ENCODE results near the gene MAN2B2.

The MAN2B2 gene

DNA sequence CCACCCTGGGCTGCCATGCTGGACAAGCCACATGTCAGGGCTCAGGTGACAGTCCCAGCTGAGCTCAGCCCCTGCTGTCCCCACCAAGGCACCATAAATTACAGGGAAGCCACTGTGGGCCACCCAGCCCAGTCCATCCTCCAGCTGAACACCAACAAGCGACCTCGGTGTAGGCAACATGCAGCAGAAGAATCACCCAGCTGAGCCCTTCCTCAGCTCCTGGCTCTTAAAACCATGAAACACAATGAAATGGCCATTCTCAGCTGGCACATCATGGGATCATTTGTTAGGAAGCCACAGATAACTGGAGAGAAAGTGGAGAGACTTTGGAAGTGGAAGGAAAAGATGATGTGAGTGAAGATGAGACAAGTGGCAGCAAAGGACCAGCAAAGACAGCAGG is 23.3 kb upstream of the MAN2B2 start:
- H3K9ac ChIP-seq (ENCODE audit: low read length in 5 of 5), result no peak overlapping the region
- peaks cover 6 to 24% (median 15%) of the 10 kb centered on the region in 5 donors for H3K9me3 ChIP-seq (ENCODE audit: control insufficient read depth in 5 of 5, low read length in 5 of 5)
- H3K4me1 ChIP-seq (ENCODE audit: control insufficient read depth in 5 of 5, insufficient read depth in 5 of 5, low read length in 5 of 5), result peaks cover 0 to 2% (median 0%) of the 10 kb centered on the region in 5 donors
- peaks cover 19 to 41% (median 31%) of the 10 kb centered on the region in 5 donors for H3K27me3 ChIP-seq (ENCODE audit: control insufficient read depth in 5 of 5, insufficient read depth in 4 of 5, low read length in 5 of 5)
- H3K27ac ChIP-seq (ENCODE audit: low read depth, low read length), result no peak overlapping the region
- H3K36me3 ChIP-seq (ENCODE audit: control insufficient read depth in 5 of 5, insufficient read depth in 5 of 5, low read length in 5 of 5), result no peaks in the 10 kb centered on the region
- no peak overlapping the region for H3K4me3 ChIP-seq (ENCODE audit: low read depth in 1 of 5, low read length in 5 of 5)

DNA sequence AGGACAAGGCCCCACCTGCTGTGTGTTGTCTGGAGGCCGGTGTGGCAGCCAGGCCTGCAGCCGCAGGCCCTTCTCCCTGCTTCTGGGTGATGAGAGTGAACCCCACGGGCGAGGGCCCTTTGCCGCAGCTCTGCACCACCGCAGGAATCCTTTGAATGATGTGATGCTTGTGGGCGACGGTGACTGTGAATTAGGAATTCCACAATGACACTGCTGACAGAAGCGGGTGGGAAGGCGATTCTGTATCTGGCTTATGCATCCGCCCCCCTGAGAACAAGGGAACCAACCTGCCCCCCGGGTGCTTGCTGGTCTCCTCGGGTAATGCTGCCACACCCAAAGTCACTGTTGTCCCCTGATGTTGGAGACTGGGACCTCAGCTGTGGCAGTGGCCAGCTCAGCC is 19.5 kb upstream of the MAN2B2 start:
- H3K4me1 ChIP-seq (ENCODE audit: control insufficient read depth in 5 of 5, insufficient read depth in 5 of 5, low read length in 5 of 5), result no peaks in the 10 kb centered on the region
- H3K9me3 ChIP-seq (ENCODE audit: control insufficient read depth in 5 of 5, low read length in 5 of 5), result peaks cover 6 to 24% (median 15%) of the 10 kb centered on the region in 5 donors
- peaks cover 19 to 59% (median 43%) of the 10 kb centered on the region in 5 donors for H3K27me3 ChIP-seq (ENCODE audit: control insufficient read depth in 5 of 5, insufficient read depth in 4 of 5, low read length in 5 of 5)
- no peak overlapping the region for H3K27ac ChIP-seq (ENCODE audit: low read depth, low read length)
- H3K9ac ChIP-seq (ENCODE audit: low read length in 5 of 5), result no peak overlapping the region
- no peak overlapping the region for H3K4me3 ChIP-seq (ENCODE audit: low read depth in 1 of 5, low read length in 5 of 5)
- no peaks in the 10 kb centered on the region for H3K36me3 ChIP-seq (ENCODE audit: control insufficient read depth in 5 of 5, insufficient read depth in 5 of 5, low read length in 5 of 5)

DNA sequence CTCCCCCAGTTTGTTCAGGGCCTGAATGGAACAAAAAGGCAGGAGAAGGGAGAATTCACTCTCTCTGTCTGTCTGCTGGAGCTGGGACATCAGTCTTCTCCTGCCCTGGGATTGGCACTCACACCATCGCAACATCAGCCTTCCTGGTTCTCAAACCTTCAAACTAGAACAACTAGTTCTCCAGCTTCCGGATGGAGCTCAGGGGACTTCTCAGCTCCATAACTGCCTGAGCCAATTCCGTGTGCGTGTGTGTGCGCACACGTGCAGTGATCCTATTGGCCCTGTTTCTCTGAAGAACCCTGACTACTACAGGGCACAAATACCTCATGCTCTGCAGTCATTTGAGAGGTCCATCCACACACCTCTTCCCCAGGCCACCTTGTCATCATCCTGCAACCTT is 18.7 kb upstream of the MAN2B2 start:
- H3K4me1 ChIP-seq (ENCODE audit: control insufficient read depth in 5 of 5, insufficient read depth in 5 of 5, low read length in 5 of 5), result no peaks in the 10 kb centered on the region
- H3K36me3 ChIP-seq (ENCODE audit: control insufficient read depth in 5 of 5, insufficient read depth in 5 of 5, low read length in 5 of 5), result no peaks in the 10 kb centered on the region
- H3K9me3 ChIP-seq (ENCODE audit: control insufficient read depth in 5 of 5, low read length in 5 of 5), result peaks cover 6 to 19% (median 12%) of the 10 kb centered on the region in 5 donors
- no peak overlapping the region for H3K9ac ChIP-seq (ENCODE audit: low read length in 5 of 5)
- H3K27me3 ChIP-seq (ENCODE audit: control insufficient read depth in 5 of 5, insufficient read depth in 4 of 5, low read length in 5 of 5), result peaks cover 22 to 67% (median 48%) of the 10 kb centered on the region in 5 donors
- H3K27ac ChIP-seq (ENCODE audit: low read depth, low read length), result no peak overlapping the region
- H3K4me3 ChIP-seq (ENCODE audit: low read depth in 1 of 5, low read length in 5 of 5), result no peak overlapping the region

DNA sequence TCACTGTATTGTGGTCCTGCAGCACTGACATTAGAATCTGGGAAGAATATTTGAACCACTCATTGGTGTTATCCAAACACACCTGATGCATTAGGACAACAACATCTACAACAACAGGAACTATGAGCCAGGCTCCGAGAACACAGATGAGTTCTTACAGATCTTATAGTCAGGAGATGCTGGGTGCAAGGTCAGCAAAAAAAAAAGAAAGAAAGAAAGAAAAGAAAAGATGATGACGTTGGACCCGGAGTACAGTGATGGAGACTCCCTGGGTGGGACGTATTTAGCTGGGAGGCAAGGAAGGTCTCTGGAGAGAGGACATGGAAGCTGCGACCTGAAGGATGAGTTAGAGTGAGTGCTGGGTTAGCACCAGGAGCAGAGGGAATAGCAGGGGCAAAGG is 17.8 kb upstream of the MAN2B2 start:
- Histone ChIP-seq H3K9me3 (ENCODE audit: control insufficient read depth in 5 of 5, low read length in 5 of 5) (peaks cover 0 to 10% (median 3%) of the 10 kb centered on the region in 5 donors), H3K9ac (ENCODE audit: low read length in 5 of 5) (no peak overlapping the region), H3K4me3 (ENCODE audit: low read depth in 1 of 5, low read length in 5 of 5) (no peak overlapping the region), H3K27me3 (ENCODE audit: control insufficient read depth in 5 of 5, insufficient read depth in 4 of 5, low read length in 5 of 5) (peaks cover 28 to 67% (median 56%) of the 10 kb centered on the region in 5 donors), H3K27ac (ENCODE audit: low read depth, low read length) (no peak overlapping the region), H3K36me3 (ENCODE audit: control insufficient read depth in 5 of 5, insufficient read depth in 5 of 5, low read length in 5 of 5) (no peaks in the 10 kb centered on the region), H3K4me1 (ENCODE audit: control insufficient read depth in 5 of 5, insufficient read depth in 5 of 5, low read length in 5 of 5) (no peaks in the 10 kb centered on the region)

DNA sequence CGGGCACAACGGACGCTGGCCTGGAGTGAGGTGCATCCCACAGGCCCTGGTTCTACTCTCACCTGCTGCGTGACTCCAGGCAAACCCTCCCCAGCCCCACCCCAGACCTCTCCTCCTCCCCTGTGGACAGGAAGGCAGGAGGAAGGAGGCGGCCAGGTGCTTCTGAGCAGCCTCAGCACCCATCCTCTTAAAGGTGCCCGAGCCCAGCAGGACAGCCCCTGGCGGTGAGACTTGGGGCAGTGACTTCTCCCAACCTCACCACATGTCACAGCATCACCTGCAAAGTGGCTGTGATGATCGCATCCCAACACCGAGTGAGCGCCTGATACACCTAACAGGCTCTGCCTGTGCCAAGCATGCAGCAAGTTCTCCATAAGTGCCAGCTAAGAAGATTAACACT is 17.1 kb upstream of the MAN2B2 start:
- no peaks in the 10 kb centered on the region for H3K36me3 ChIP-seq (ENCODE audit: control insufficient read depth in 5 of 5, insufficient read depth in 5 of 5, low read length in 5 of 5)
- H3K4me3 ChIP-seq (ENCODE audit: low read depth in 1 of 5, low read length in 5 of 5), result no peak overlapping the region
- H3K9ac ChIP-seq (ENCODE audit: low read length in 5 of 5), result no peak overlapping the region
- no peak overlapping the region for H3K27ac ChIP-seq (ENCODE audit: low read depth, low read length)
- H3K9me3 ChIP-seq (ENCODE audit: control insufficient read depth in 5 of 5, low read length in 5 of 5), result peaks cover 0 to 5% (median 0%) of the 10 kb centered on the region in 5 donors
- peaks cover 27 to 72% (median 59%) of the 10 kb centered on the region in 5 donors for H3K27me3 ChIP-seq (ENCODE audit: control insufficient read depth in 5 of 5, insufficient read depth in 4 of 5, low read length in 5 of 5)
- peaks cover 0 to 3% (median 3%) of the 10 kb centered on the region in 5 donors for H3K4me1 ChIP-seq (ENCODE audit: control insufficient read depth in 5 of 5, insufficient read depth in 5 of 5, low read length in 5 of 5)

DNA sequence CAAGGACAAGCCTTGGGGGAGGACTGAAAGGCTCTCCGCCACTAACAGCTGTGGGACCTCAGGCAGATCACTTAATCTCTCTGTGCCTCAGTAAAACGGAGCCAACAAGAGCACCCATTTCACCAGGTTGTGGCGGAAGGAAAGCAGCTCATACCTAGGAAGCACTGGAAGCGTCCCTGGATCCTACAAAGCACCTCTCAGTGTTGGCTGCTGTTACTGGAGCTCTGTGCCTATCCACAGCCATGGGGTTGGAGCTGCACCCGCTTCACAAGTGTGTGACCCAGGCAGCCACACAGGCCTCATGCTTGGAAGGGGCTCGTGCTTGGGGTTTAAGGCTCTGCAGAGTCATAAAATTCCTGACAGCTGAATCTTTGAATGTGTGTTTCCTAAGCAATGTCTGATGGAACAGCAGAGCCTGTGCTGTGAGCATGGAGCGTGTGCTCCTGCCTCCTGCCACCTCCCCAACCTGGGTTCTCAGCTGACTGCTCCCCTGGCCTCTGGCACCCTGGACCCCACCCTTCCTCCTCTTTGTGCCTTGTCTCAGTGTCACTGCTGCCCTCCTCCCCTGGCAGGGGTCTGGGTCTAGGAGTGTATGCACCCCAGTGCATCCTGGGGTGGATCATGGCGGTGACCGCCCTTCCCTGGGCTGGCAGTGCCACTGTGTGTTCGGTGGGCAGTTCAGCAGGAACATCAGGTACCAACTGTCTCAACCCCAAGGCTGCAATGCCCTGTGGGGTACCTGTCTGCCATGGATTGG is 14.4 kb upstream of the MAN2B2 start:
- no peaks in the 10 kb centered on the region for H3K36me3 ChIP-seq (ENCODE audit: control insufficient read depth in 5 of 5, insufficient read depth in 5 of 5, low read length in 5 of 5)
- H3K4me1 ChIP-seq (ENCODE audit: control insufficient read depth in 5 of 5, insufficient read depth in 5 of 5, low read length in 5 of 5), result peaks cover 0 to 14% (median 13%) of the 10 kb centered on the region in 5 donors
- H3K9me3 ChIP-seq (ENCODE audit: control insufficient read depth in 5 of 5, low read length in 5 of 5), result no peaks in the 10 kb centered on the region
- H3K4me3 ChIP-seq (ENCODE audit: low read depth in 1 of 5, low read length in 5 of 5), result no peak overlapping the region
- H3K27me3 ChIP-seq (ENCODE audit: control insufficient read depth in 5 of 5, insufficient read depth in 4 of 5, low read length in 5 of 5), result peaks cover 26 to 75% (median 72%) of the 10 kb centered on the region in 5 donors
- no peak overlapping the region for H3K9ac ChIP-seq (ENCODE audit: low read length in 5 of 5)
- H3K27ac ChIP-seq (ENCODE audit: low read depth, low read length), result no peak overlapping the region

DNA sequence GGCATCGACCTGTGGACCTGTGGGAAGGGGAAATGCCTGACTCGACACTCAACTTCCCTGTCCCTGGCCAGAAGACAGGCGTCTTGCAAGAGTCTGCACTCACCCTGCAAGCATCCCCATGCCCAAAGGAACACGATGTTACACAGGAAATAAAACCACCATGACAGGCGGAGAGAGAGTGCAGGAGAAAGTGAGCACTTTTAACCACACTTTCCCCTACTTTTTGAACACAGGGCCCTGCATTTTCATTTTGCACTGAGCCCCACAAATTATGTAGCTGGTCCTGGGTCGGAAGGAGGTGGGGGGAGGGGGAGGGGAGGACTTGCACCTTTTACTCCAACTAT is 13.8 kb upstream of the MAN2B2 start:
- Histone ChIP-seq H3K27me3 (ENCODE audit: control insufficient read depth in 5 of 5, insufficient read depth in 4 of 5, low read length in 5 of 5) (peaks cover 26 to 73% (median 68%) of the 10 kb centered on the region in 5 donors), H3K9ac (ENCODE audit: low read length in 5 of 5) (no peak overlapping the region), H3K36me3 (ENCODE audit: control insufficient read depth in 5 of 5, insufficient read depth in 5 of 5, low read length in 5 of 5) (no peaks in the 10 kb centered on the region), H3K4me3 (ENCODE audit: low read depth in 1 of 5, low read length in 5 of 5) (no peak overlapping the region), H3K9me3 (ENCODE audit: control insufficient read depth in 5 of 5, low read length in 5 of 5) (no peaks in the 10 kb centered on the region), H3K4me1 (ENCODE audit: control insufficient read depth in 5 of 5, insufficient read depth in 5 of 5, low read length in 5 of 5) (peaks cover 0 to 14% (median 13%) of the 10 kb centered on the region in 5 donors), H3K27ac (ENCODE audit: low read depth, low read length) (no peak overlapping the region)

DNA sequence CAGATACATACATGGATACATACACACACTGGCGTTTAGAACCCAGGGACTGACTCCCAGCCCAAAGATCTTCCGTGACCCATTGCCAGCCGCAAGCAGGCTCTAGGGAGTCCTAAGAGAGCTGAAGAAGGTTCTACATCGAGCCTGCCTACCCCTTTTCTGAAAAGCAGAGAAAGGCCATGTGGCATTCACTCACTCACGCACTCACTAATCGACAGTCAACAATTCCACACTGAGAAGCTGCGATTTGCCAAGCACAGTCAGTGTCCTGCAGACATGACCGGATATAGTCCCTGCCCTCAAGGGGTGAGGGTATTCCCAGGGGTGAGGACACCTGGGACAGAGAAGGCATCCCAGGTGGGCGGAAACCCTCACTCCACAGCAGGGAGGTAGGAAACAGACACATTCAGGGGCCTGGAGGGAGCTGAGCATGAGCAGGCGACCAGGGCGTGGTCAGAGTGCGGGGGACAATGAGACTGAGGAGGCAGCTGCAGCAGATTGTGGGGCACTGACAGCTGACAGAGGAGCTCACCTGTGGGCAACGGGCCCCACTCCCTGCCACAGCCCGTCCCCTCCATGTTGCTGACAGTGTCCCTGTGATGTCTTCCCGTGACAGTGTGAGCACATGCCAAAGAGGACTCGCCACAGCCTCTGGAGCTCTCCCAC is 13.2 kb upstream of the MAN2B2 start:
- Histone ChIP-seq H3K9me3 (ENCODE audit: control insufficient read depth in 5 of 5, low read length in 5 of 5) (no peaks in the 10 kb centered on the region), H3K4me1 (ENCODE audit: control insufficient read depth in 5 of 5, insufficient read depth in 5 of 5, low read length in 5 of 5) (peaks cover 0 to 14% (median 13%) of the 10 kb centered on the region in 5 donors), H3K4me3 (ENCODE audit: low read depth in 1 of 5, low read length in 5 of 5) (no peak overlapping the region), H3K27ac (ENCODE audit: low read depth, low read length) (no peak overlapping the region), H3K27me3 (ENCODE audit: control insufficient read depth in 5 of 5, insufficient read depth in 4 of 5, low read length in 5 of 5) (peaks cover 22 to 68% (median 62%) of the 10 kb centered on the region in 5 donors), H3K9ac (ENCODE audit: low read length in 5 of 5) (no peak overlapping the region), H3K36me3 (ENCODE audit: control insufficient read depth in 5 of 5, insufficient read depth in 5 of 5, low read length in 5 of 5) (no peaks in the 10 kb centered on the region)

DNA sequence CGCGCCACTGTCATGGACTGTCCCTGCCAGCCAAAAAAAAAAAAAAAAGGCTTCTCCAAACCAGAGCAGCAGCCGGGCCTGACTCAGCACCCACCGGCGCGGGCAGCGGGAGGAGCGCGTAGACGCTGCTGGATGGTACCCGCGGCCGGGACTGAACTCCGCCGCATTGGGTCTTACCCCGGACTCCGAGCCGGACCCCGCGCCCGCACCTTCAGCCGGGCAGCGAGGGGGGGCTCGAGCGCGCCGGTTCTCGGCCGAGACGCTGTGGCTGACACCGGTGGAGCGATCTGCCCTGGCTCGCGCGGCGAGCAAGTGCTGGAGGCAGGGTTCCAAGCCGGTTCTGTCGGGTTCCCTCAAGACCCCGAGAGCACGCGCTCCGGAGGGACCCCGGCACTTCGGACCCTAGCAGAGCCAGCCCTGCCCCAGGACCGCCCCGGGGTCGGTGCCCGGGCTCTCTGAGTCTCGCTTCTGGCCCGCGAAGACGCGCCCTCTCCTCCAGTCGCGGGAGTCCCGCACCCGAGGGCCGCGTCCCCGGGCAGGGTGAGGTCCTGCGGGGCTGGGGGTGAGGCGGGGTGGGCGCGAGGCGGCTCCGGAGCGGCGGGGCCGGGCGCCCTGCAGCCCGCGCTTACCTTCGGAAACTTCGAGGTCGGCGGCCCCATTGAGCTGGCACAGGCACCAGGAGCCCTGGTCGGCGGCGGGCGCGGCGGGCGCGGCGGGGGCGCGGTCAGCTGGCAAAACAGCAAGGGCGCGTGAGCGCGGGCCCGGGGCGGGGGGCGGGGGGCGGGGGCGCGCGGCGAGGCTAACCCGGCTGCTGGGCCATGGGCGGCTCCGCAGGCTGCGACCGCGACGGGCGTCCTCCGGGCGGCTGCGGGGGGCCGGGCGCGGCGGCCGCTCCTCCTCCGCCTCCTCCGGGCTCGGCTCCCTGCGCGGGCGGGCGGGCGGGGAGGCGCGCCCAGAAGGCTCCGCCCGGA is 11.8 kb upstream of the MAN2B2 start:
- H3K27ac ChIP-seq (ENCODE audit: low read depth, low read length), result no peak overlapping the region
- H3K4me1 ChIP-seq (ENCODE audit: control insufficient read depth in 5 of 5, insufficient read depth in 5 of 5, low read length in 5 of 5), result peaks cover 0 to 14% (median 13%) of the 10 kb centered on the region in 5 donors
- H3K9ac ChIP-seq (ENCODE audit: low read length in 5 of 5), result no peak overlapping the region
- peaks cover 20 to 63% (median 60%) of the 10 kb centered on the region in 5 donors for H3K27me3 ChIP-seq (ENCODE audit: control insufficient read depth in 5 of 5, insufficient read depth in 4 of 5, low read length in 5 of 5)
- no peaks in the 10 kb centered on the region for H3K36me3 ChIP-seq (ENCODE audit: control insufficient read depth in 5 of 5, insufficient read depth in 5 of 5, low read length in 5 of 5)
- H3K9me3 ChIP-seq (ENCODE audit: control insufficient read depth in 5 of 5, low read length in 5 of 5), result no peaks in the 10 kb centered on the region
- peak overlapping the region in 3 of 5 donors; percentile 14 to 49 (median 40) for H3K4me3 ChIP-seq (ENCODE audit: low read depth in 1 of 5, low read length in 5 of 5)

Data from subcutaneous abdominal adipose tissue (tissue), 5 donors.